KOPT-K1 (cell line): ENCODE measurements around the gene AGFG2.

Experiments used
- H3K27ac ChIP-seq: fragments of 200-600 bp; sonication (generic); 2 replicates; pipeline ENCODE4 v1.5.1; 2016; ENCODE audit warnings: antibody characterized with exemption, mild to moderate bottlenecking, low read depth, low read length; ENCODE audit not compliant: poor library complexity, severe bottlenecking
- H3K36me3 ChIP-seq: fragments of 200-600 bp; sonication (generic); 2 replicates; pipeline ENCODE4 v1.5.1; 2017; ENCODE audit warnings: antibody characterized with exemption, mild to moderate bottlenecking, low read length, moderate library complexity; ENCODE audit not compliant: insufficient read depth
- H3K9me3 ChIP-seq: fragments of 200-600 bp; sonication (generic); 2 replicates; pipeline ENCODE4 v1.5.1; 2017; ENCODE audit warnings: antibody characterized with exemption, low read length, mild to moderate bottlenecking; ENCODE audit not compliant: insufficient read depth, poor library complexity, severe bottlenecking

AGFG2 gene

DNA sequence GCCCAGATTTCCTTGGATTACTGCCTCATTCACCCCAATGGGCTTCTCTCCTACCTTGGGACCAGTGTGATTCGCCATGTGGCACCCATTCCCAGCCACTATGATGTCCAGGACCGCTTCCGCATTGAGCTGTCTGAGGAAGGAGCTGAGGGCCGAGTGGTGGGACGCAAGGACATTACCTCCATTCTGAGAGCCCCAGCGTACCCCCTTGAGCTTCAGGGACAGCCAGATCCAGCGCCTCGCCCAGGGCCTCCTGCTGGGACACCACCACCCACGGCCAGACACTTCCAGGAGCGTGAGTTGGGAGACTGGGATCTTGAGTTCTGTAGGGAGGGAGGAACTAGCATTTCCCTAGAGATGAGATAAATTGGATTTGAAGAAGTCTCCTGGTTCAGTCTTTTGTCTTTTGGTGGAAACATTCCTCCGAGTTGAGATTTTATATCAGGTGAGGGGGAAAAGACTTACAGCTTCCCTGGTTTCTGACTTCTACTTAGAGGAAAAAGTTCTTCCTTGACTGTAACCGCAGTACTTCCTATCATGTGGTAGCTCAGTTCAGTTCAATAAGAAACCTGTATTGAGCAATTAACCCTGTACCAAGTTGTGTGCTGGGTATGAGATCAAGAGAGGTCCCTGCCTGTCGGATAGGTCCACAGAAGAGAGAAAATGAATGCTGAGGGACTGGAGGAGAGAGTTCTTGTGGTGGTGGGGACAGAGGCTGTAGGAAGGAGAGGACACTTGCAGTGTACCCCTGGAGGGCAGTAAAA, 74.6 kb downstream of the AGFG2 start:
- Histone ChIP-seq H3K27ac (no peak overlapping the region), H3K9me3 (no peaks in the 10 kb centered on the region), H3K36me3 (no peaks in the 10 kb centered on the region)

DNA sequence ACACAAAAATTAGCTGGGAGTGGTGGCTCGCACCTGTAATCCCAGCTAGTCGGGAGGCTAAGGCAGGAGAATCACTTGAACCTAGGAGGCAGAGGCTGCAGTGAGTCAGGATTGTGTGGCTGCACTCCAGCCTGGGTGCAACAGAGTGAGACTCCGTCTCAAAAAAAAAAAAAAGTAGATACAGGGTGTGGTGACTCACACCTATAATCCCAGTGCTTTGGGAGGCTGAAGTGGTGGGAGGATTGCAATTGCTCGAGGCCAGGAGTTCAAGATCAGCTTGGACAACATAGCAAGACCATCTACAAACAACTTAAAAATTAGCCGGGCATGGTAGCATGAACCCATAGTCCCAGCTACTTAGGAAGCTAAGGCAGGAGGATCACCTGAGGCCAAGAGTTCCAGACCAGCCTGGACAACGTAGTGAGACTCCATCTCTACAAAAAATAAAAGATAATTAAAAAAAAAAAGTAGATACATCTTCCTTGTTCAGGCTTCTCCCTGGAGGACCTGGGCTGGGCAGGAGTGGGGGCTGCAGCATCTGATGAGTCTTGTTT, 75.4 kb downstream of the AGFG2 start:
- Histone ChIP-seq H3K9me3 (no peaks in the 10 kb centered on the region), H3K27ac (no peak overlapping the region), H3K36me3 (no peaks in the 10 kb centered on the region)
